ENCODE results near the gene MAP3K21.

DNA sequence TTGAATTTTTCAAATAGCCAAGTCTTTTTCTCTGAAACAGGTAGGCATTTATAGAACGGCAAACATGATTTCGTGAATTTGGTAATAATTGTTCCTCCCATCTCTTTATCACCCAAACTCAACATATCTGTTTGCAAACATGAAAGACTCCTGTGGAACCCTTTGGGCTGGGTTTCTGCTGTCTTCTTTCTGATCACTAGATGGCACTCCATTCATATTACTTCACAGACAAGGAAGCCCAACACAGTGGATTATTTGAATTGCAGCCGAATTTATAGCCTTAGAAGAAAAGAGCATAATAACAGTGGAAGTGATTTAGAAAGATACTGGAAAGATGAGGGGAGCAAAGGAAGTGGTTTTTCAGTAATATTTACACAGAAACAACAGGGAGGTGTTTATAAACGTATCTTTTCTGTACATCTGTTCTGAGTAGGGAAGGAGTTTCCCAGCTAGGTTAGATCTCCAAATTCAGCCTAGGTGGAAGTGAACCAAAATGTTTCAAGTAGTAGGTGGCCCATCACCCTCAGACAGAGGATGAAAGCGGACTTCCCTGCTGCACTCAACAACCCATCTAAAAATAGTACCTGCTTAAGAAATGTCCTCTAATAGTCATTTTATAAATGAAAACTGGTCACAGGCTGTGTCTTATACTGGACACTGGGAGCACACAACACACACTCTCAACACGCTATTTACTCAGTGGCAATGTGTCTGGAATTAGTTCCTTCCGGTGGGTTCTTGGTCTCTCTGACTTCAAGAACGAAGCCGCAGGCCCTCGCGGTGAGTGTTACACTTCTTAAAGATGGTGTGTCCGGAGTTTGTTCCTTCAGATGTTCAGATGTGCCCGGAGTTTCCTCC lies 67.6 kb downstream of the MAP3K21 start:
- no peak for TF ChIP-seq POLR2A (IDR thresholded peaks at IDR 0.05)
- TF ChIP-seq, protein P1, sequence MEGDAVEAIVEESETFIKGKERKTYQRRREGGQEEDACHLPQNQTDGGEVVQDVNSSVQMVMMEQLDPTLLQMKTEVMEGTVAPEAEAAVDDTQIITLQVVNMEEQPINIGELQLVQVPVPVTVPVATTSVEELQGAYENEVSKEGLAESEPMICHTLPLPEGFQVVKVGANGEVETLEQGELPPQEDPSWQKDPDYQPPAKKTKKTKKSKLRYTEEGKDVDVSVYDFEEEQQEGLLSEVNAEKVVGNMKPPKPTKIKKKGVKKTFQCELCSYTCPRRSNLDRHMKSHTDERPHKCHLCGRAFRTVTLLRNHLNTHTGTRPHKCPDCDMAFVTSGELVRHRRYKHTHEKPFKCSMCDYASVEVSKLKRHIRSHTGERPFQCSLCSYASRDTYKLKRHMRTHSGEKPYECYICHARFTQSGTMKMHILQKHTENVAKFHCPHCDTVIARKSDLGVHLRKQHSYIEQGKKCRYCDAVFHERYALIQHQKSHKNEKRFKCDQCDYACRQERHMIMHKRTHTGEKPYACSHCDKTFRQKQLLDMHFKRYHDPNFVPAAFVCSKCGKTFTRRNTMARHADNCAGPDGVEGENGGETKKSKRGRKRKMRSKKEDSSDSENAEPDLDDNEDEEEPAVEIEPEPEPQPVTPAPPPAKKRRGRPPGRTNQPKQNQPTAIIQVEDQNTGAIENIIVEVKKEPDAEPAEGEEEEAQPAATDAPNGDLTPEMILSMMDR (IDR thresholded peaks at IDR 0.05): peak; percentile 21 to 69 (median 52)

Data from thyroid gland (tissue), 4 donors.